ENCODE data around the gene TPH1.
"Not testable (repeated sequence)": the region's sequence is repeated elsewhere in the genome, so short reads cannot be mapped to it uniquely, and the experiment has no call there.

The TPH1 gene

GRCh38 chr11:18022419-18022818, 23.6 kb downstream of the TPH1 start:
- no peak for DNase-seq (ENCODE audit: low read depth in 1 of 2, low spot score in 1 of 2)

GRCh38 chr11:18019650-18020049, 26.4 kb downstream of the TPH1 start:
- DNase-seq (ENCODE audit: low read depth in 1 of 2, low spot score in 1 of 2): no peak

GRCh38 chr11:18016789-18017188, 29.3 kb downstream of the TPH1 start:
- no peak for DNase-seq (ENCODE audit: low read depth in 1 of 2, low spot score in 1 of 2)

- no peak for DNase-seq (ENCODE audit: low read depth in 1 of 2, low spot score in 1 of 2)
Observed at GRCh38 chr11:18014876-18015275, 31.2 kb downstream of the TPH1 start.

GRCh38 chr11:18013790-18014507, 32.1 kb downstream of the TPH1 start:
- DNase-seq (ENCODE audit: low read depth in 1 of 2, low spot score in 1 of 2): no peak

- peak; percentile 88 for DNase-seq (ENCODE audit: low read depth in 1 of 2, low spot score in 1 of 2)
Observed at GRCh38 chr11:18012906-18013781, 32.9 kb downstream of the TPH1 start, which contains the start of gene SERGEF. Gene SERGEF (minus strand): TSS chr11:18013047. CDS start chr11:18013010, 37 bp downstream.

GRCh38 chr11:18012122-18012905, 33.8 kb downstream of the TPH1 start:
- no peak for DNase-seq (ENCODE audit: low read depth in 1 of 2, low spot score in 1 of 2)

- no peak for DNase-seq (ENCODE audit: low read depth in 1 of 2, low spot score in 1 of 2)
Observed at GRCh38 chr11:18011633-18012032, 34.4 kb downstream of the TPH1 start.

GRCh38 chr11:18010977-18011586, 35.0 kb downstream of the TPH1 start:
- no peak for DNase-seq (ENCODE audit: low read depth in 1 of 2, low spot score in 1 of 2)

- no peak for DNase-seq (ENCODE audit: low read depth in 1 of 2, low spot score in 1 of 2)
Observed at GRCh38 chr11:18010121-18010670, 35.9 kb downstream of the TPH1 start.

GRCh38 chr11:18005376-18006129, 40.5 kb downstream of the TPH1 start:
- DNase-seq (ENCODE audit: low read depth in 1 of 2, low spot score in 1 of 2): no peak

- no peak for DNase-seq (ENCODE audit: low read depth in 1 of 2, low spot score in 1 of 2)
Observed at GRCh38 chr11:18001191-18001590, 44.9 kb downstream of the TPH1 start.

GRCh38 chr11:18000760-18001159, 45.3 kb downstream of the TPH1 start:
- DNase-seq (ENCODE audit: low read depth in 1 of 2, low spot score in 1 of 2): no peak

- not testable (repeated sequence) for DNase-seq (ENCODE audit: low read depth in 1 of 2, low spot score in 1 of 2)
Observed at GRCh38 chr11:18000128-18000527, 45.9 kb downstream of the TPH1 start.
